ENCODE measurements around the gene MYL6B.

MYL6B gene

DNA sequence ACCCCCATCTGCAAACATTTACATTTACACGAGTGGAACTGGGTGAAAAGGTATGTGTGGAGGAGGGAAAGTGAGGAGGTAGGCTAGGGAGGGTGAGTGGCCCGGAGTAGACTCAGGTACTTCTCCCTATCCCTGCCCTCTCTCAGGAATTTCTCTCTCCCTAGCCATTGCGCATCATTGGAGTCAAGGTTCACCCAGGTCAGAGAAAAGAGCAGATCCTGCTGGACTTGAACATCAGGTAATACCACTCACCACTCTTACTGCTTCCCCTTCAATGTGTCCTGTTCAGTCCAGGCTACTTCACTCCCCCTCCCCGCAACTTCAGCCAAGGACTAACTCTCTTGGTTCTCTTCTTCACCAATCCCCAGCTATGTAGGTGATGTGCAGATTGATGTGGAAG lies 21.5 kb upstream of the MYL6B start:
- peaks cover 20 to 33% of the 10 kb centered on the region in 2 donors for H3K4me1 ChIP-seq (ENCODE audit: control insufficient read depth in 1 of 2, insufficient read depth in 2 of 2, low read length in 2 of 2)
- no peaks in the 10 kb centered on the region for H3K9me3 ChIP-seq (ENCODE audit: control insufficient read depth in 1 of 2, low read length in 2 of 2)
- no peak overlapping the region for H3K9ac ChIP-seq (ENCODE audit: low read depth in 1 of 2, low read length in 2 of 2)
- H3K36me3 ChIP-seq (ENCODE audit: control insufficient read depth in 1 of 2, insufficient read depth in 2 of 2, low read length in 2 of 2): peaks cover 32 to 41% of the 10 kb centered on the region in 2 donors
- no peak overlapping the region for H3K4me3 ChIP-seq (ENCODE audit: low read depth in 1 of 2, low read length in 2 of 2)
- H3K27me3 ChIP-seq (ENCODE audit: control insufficient read depth in 1 of 2, insufficient read depth in 2 of 2, low read length in 2 of 2): no peaks in the 10 kb centered on the region
- H3K27ac ChIP-seq (ENCODE audit: low read depth, low read length): no peak overlapping the region

DNA sequence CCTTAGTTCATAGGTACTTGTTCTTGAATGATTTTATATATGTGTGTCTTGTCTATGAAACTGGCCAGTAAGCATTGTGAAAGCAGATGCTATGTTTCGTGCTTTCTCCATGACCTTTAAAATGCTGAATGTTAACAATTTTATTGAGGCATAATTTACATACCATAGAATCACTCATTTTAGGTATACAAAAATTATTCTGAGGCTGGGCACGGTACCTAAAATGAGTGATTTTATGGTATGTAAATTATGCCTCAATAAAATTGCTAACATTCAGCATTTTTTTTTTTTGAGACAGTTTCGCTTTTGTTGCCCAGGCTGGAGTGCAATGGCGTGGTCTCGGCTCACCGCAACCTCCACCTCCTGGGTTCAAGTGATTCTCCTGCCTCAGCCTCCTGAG lies 17.5 kb upstream of the MYL6B start:
- Histone ChIP-seq H3K4me1 (ENCODE audit: control insufficient read depth in 1 of 2, insufficient read depth in 2 of 2, low read length in 2 of 2) (peaks cover 0 to 4% of the 10 kb centered on the region in 2 donors), H3K36me3 (ENCODE audit: control insufficient read depth in 1 of 2, insufficient read depth in 2 of 2, low read length in 2 of 2) (peaks cover 50 to 67% of the 10 kb centered on the region in 2 donors), H3K27me3 (ENCODE audit: control insufficient read depth in 1 of 2, insufficient read depth in 2 of 2, low read length in 2 of 2) (no peaks in the 10 kb centered on the region), H3K27ac (ENCODE audit: low read depth, low read length) (no peak overlapping the region), H3K9me3 (ENCODE audit: control insufficient read depth in 1 of 2, low read length in 2 of 2) (no peaks in the 10 kb centered on the region), H3K4me3 (ENCODE audit: low read depth in 1 of 2, low read length in 2 of 2) (no peak overlapping the region), H3K9ac (ENCODE audit: low read depth in 1 of 2, low read length in 2 of 2) (no peak overlapping the region)

DNA sequence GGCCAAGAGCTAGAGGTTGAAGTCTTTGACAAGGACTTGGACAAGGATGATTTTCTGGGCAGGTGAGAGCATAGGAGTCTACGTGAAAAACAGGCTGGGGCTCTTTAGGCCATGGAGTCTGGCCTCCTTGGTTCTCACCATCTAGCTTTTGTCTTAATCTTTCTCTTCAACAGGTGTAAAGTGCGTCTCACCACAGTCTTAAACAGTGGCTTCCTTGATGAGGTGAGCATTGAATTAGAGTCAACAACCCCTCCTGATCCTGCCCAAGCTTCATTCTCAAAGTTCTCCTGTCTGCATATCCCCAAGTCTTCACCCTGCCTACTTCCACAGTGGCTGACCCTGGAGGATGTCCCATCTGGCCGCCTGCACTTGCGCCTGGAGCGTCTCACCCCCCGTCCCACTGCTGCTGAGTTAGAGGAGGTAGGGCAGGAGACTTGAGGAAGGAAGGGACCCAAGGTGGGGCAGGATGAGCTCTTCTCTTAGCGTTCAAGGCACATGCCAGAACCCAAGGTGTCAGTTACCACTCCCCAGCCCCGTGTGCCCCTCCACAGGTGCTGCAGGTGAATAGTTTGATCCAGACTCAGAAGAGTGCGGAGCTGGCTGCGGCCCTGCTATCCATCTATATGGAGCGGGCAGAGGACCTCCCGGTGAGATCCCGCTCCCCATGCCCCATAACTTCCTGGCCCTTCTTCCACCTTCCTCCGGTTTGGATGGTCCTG lies 14.4 kb upstream of the MYL6B start:
- Histone ChIP-seq H3K4me1 (ENCODE audit: control insufficient read depth in 1 of 2, insufficient read depth in 2 of 2, low read length in 2 of 2) (no peaks in the 10 kb centered on the region), H3K4me3 (ENCODE audit: low read depth in 1 of 2, low read length in 2 of 2) (no peak overlapping the region), H3K9ac (ENCODE audit: low read depth in 1 of 2, low read length in 2 of 2) (no peak overlapping the region), H3K9me3 (ENCODE audit: control insufficient read depth in 1 of 2, low read length in 2 of 2) (no peaks in the 10 kb centered on the region), H3K36me3 (ENCODE audit: control insufficient read depth in 1 of 2, insufficient read depth in 2 of 2, low read length in 2 of 2) (peaks cover 46 to 63% of the 10 kb centered on the region in 2 donors), H3K27ac (ENCODE audit: low read depth, low read length) (no peak overlapping the region), H3K27me3 (ENCODE audit: control insufficient read depth in 1 of 2, insufficient read depth in 2 of 2, low read length in 2 of 2) (no peaks in the 10 kb centered on the region)

DNA sequence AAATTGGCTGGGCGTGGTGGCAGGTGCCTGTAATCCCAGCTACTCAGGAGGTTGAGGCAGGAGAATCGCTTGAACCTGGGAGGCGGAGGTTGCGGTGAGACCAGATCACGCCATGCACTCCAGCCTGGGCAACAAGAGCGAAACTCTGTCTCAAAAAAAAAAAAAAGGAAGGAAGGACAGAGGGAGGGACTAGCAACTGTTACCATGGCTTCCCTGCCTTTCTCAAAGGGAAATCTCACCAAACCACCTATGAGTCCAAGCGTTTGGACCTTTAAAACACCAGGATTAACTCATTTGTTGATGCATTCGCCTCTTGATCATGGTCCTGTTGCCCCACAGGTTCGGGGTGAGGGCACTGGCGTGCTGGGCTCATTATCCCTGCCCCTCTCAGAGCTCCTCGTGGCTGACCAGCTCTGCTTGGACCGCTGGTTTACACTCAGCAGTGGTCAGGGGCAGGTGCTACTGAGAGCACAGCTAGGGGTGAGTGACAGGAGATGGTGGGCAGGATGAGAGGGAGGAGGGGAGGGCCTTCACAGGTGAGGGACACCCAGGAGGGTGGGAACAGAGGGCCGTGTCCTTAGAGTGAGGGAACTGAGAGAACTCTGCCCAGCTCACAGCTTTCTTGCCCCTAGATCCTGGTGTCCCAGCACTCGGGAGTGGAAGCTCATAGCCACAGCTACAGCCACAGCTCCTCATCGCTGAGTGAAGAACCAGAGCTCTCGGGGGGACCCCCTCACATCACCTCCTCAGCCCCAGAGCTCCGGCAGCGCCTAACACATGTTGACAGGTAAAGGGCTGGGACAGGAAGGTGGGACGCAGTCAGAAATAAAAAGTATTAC lies 10.2 kb upstream of the MYL6B start:
- Histone ChIP-seq H3K4me1 (ENCODE audit: control insufficient read depth in 1 of 2, insufficient read depth in 2 of 2, low read length in 2 of 2) (peaks cover 6% of the 10 kb centered on the region in 2 donors), H3K36me3 (ENCODE audit: control insufficient read depth in 1 of 2, insufficient read depth in 2 of 2, low read length in 2 of 2) (peaks cover 41 to 62% of the 10 kb centered on the region in 2 donors), H3K4me3 (ENCODE audit: low read depth in 1 of 2, low read length in 2 of 2) (no peak overlapping the region), H3K9me3 (ENCODE audit: control insufficient read depth in 1 of 2, low read length in 2 of 2) (no peaks in the 10 kb centered on the region), H3K27ac (ENCODE audit: low read depth, low read length) (no peak overlapping the region), H3K27me3 (ENCODE audit: control insufficient read depth in 1 of 2, insufficient read depth in 2 of 2, low read length in 2 of 2) (no peaks in the 10 kb centered on the region), H3K9ac (ENCODE audit: low read depth in 1 of 2, low read length in 2 of 2) (no peak overlapping the region)

DNA sequence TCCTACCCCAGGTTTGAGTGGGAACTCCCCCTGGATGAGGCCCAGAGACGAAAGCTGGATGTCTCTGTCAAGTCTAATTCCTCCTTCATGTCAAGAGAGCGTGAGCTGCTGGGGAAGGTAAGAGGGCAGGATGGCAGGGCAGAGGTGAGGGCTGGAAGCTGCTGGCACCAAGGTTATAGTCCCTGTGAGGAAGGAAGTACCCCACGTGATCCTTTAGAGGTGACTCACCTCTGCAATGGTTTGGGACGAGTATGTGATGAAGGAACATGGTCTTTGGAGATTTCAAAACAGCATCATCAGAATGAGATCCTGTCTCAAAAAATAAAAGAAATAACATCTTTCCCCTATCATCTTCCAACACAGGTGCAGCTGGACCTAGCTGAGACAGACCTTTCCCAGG lies 9.2 kb upstream of the MYL6B start:
- Histone ChIP-seq H3K36me3 (ENCODE audit: control insufficient read depth in 1 of 2, insufficient read depth in 2 of 2, low read length in 2 of 2) (peaks cover 36 to 51% of the 10 kb centered on the region in 2 donors), H3K9ac (ENCODE audit: low read depth in 1 of 2, low read length in 2 of 2) (no peak overlapping the region), H3K9me3 (ENCODE audit: control insufficient read depth in 1 of 2, low read length in 2 of 2) (no peaks in the 10 kb centered on the region), H3K27me3 (ENCODE audit: control insufficient read depth in 1 of 2, insufficient read depth in 2 of 2, low read length in 2 of 2) (no peaks in the 10 kb centered on the region), H3K4me1 (ENCODE audit: control insufficient read depth in 1 of 2, insufficient read depth in 2 of 2, low read length in 2 of 2) (peaks cover 6% of the 10 kb centered on the region in 2 donors), H3K27ac (ENCODE audit: low read depth, low read length) (no peak overlapping the region), H3K4me3 (ENCODE audit: low read depth in 1 of 2, low read length in 2 of 2) (no peak overlapping the region)

DNA sequence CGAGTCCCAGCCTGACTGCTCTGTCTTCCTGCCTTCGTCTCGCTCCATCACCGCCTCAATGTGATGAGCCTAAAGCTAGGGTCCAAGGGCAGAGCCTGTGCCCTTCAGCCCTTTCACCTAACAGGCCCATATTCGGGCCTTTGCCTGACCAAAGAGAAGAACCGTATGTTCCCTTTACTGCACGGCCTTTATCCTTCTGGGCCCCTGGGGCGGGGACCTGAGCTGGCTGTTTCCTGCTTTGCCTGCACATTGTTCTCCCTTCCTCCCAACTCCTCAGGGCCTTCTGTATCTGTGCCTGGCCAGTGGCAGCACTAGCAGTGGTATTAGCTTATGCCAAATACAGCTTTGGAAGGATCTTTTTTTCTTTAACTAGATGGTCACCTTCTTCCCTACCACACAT lies 8.5 kb upstream of the MYL6B start:
- no peak overlapping the region for H3K27ac ChIP-seq (ENCODE audit: low read depth, low read length)
- no peaks in the 10 kb centered on the region for H3K27me3 ChIP-seq (ENCODE audit: control insufficient read depth in 1 of 2, insufficient read depth in 2 of 2, low read length in 2 of 2)
- H3K4me1 ChIP-seq (ENCODE audit: control insufficient read depth in 1 of 2, insufficient read depth in 2 of 2, low read length in 2 of 2): peaks cover 6% of the 10 kb centered on the region in 2 donors
- H3K4me3 ChIP-seq (ENCODE audit: low read depth in 1 of 2, low read length in 2 of 2): no peak overlapping the region
- H3K36me3 ChIP-seq (ENCODE audit: control insufficient read depth in 1 of 2, insufficient read depth in 2 of 2, low read length in 2 of 2): peaks cover 30 to 45% of the 10 kb centered on the region in 2 donors
- H3K9me3 ChIP-seq (ENCODE audit: control insufficient read depth in 1 of 2, low read length in 2 of 2): no peaks in the 10 kb centered on the region
- no peak overlapping the region for H3K9ac ChIP-seq (ENCODE audit: low read depth in 1 of 2, low read length in 2 of 2)

DNA sequence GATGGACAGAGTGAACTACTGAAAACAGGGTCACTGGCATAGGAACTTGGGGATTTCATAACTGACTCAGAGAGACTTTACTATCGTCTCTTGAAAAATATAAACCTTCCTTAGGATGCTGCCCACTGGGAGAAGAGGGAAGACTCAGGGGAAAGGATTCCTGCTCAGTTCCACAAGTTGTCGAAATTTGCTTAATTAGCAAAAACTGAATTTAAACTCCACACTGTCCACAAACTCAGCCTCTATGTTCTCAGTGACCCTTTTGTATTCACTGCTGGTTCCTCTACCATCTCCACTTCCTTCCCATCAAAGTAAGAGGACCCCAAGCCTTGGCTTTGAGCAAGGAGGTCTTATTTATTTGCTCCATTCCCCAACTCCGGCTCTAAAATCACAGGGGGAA lies 7.2 kb upstream of the MYL6B start:
- H3K36me3 ChIP-seq (ENCODE audit: control insufficient read depth in 1 of 2, insufficient read depth in 2 of 2, low read length in 2 of 2): peaks cover 30 to 44% of the 10 kb centered on the region in 2 donors
- no peaks in the 10 kb centered on the region for H3K27me3 ChIP-seq (ENCODE audit: control insufficient read depth in 1 of 2, insufficient read depth in 2 of 2, low read length in 2 of 2)
- H3K27ac ChIP-seq (ENCODE audit: low read depth, low read length): no peak overlapping the region
- H3K4me1 ChIP-seq (ENCODE audit: control insufficient read depth in 1 of 2, insufficient read depth in 2 of 2, low read length in 2 of 2): peaks cover 6% of the 10 kb centered on the region in 2 donors
- H3K4me3 ChIP-seq (ENCODE audit: low read depth in 1 of 2, low read length in 2 of 2): no peak overlapping the region
- H3K9ac ChIP-seq (ENCODE audit: low read depth in 1 of 2, low read length in 2 of 2): no peak overlapping the region
- no peaks in the 10 kb centered on the region for H3K9me3 ChIP-seq (ENCODE audit: control insufficient read depth in 1 of 2, low read length in 2 of 2)

DNA sequence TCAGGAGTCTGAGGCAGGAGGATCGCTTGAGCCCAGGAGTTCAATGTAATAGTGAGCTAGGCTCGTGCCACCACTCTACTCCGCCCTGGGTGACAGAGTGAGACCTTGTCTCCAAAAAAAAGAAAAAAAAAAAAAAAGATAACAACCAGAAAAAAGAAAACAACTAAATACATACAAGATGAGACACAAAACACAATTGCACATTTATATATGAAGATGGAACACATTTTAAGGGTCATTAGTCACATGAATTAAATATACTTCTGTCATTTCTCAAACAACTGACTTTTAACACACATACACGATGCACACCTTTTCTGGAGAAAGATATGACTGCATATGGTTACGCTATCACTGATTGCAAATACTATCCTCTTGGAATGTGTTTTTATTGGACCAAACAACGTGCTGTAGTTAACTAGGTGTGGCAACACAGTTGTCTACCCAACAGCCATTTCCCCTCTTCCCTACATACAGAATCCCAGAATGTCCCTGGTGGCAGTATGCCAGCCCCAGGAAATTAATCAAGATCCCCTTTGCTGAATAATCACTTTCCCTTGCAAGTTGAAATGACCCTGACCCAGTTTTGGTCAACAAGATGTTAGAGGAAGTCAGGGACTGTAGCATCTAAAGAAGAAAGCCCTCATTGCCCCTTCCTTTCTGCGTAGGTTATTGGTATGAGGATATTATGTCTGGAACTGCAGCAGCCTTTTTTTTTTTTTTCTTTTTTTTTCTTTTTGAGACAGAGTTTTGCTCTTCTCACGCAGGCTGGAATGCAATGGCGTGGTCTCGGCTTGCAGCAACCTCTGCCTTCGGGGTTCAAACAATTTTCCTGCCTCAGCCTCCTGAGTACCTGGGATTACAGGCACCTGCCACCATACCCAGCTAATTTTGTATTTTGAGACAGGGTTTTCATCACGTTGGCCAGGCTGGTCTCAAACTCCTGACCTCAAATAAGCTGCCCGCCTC lies 5.6 kb upstream of the MYL6B start:
- peaks cover 12 to 18% of the 10 kb centered on the region in 2 donors for H3K4me1 ChIP-seq (ENCODE audit: control insufficient read depth in 1 of 2, insufficient read depth in 2 of 2, low read length in 2 of 2)
- no peaks in the 10 kb centered on the region for H3K9me3 ChIP-seq (ENCODE audit: control insufficient read depth in 1 of 2, low read length in 2 of 2)
- H3K27ac ChIP-seq (ENCODE audit: low read depth, low read length): no peak overlapping the region
- peaks cover 25 to 35% of the 10 kb centered on the region in 2 donors for H3K36me3 ChIP-seq (ENCODE audit: control insufficient read depth in 1 of 2, insufficient read depth in 2 of 2, low read length in 2 of 2)
- no peaks in the 10 kb centered on the region for H3K27me3 ChIP-seq (ENCODE audit: control insufficient read depth in 1 of 2, insufficient read depth in 2 of 2, low read length in 2 of 2)
- no peak overlapping the region for H3K4me3 ChIP-seq (ENCODE audit: low read depth in 1 of 2, low read length in 2 of 2)
- H3K9ac ChIP-seq (ENCODE audit: low read depth in 1 of 2, low read length in 2 of 2): no peak overlapping the region

DNA sequence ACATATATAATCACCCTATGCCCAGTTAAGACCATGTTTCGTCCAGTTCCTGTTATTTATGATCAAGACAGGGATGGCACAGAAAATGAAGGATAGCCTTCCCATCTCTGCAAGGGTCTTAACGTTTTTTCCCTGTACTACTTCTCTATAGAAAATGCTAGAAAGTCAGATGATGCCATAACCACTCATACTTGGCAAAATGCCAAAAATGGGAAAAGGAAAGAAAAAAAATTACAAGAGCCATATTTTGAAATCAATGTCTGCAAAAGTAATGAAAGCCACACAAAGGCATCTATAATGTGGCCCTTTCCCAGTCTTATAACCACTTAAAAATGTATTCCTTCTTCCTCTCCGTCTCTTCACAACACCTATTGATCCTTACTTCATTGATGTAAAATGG lies 1.8 kb upstream of the MYL6B start:
- Histone ChIP-seq H3K9me3 (ENCODE audit: control insufficient read depth in 1 of 2, low read length in 2 of 2) (no peaks in the 10 kb centered on the region), H3K27me3 (ENCODE audit: control insufficient read depth in 1 of 2, insufficient read depth in 2 of 2, low read length in 2 of 2) (no peaks in the 10 kb centered on the region), H3K4me3 (ENCODE audit: low read depth in 1 of 2, low read length in 2 of 2) (no peak overlapping the region), H3K9ac (ENCODE audit: low read depth in 1 of 2, low read length in 2 of 2) (no peak overlapping the region), H3K27ac (ENCODE audit: low read depth, low read length) (no peak overlapping the region), H3K4me1 (ENCODE audit: control insufficient read depth in 1 of 2, insufficient read depth in 2 of 2, low read length in 2 of 2) (peaks cover 31 to 35% of the 10 kb centered on the region in 2 donors), H3K36me3 (ENCODE audit: control insufficient read depth in 1 of 2, insufficient read depth in 2 of 2, low read length in 2 of 2) (no peaks in the 10 kb centered on the region)

Data from duodenal mucosa (tissue), 2 donors.